ENCODE data around the gene IGSF3.

GRCh38 chr1:116577759-116578314 is 89.7 kb downstream of the IGSF3 start:
- no peak for TF ChIP-seq ZNF230 (CRISPR knock-in tag; IDR thresholded peaks at IDR 0.05)
- TF ChIP-seq ZBTB2 (CRISPR knock-in tag; IDR thresholded peaks at IDR 0.05; ENCODE audit: low read depth): no peak
- no peak for TF ChIP-seq POLR2AphosphoS5 (IDR thresholded peaks at IDR 0.05; ENCODE audit: low read depth, low read length)
- TF ChIP-seq POLR2A (IDR thresholded peaks at IDR 0.05; ENCODE audit: insufficient read depth in 1 of 2, low read depth in 2 of 2, low read length in 2 of 2): no peak
- no peak for TF ChIP-seq POLR2AphosphoS2 (IDR thresholded peaks at IDR 0.05; ENCODE audit: low read depth, low read length)
- TF ChIP-seq ZNF431 (CRISPR knock-in tag; IDR thresholded peaks at IDR 0.05; ENCODE audit: borderline replicate concordance, low read depth): no peak
- TF ChIP-seq HOMEZ (CRISPR knock-in tag; IDR thresholded peaks at IDR 0.05; ENCODE audit: low read depth): no peak
- no peak for TF ChIP-seq ETV6 (CRISPR knock-in tag; conservative IDR thresholded peaks at IDR 0.05)
- no peak for TF ChIP-seq ZNF318 (CRISPR knock-in tag; IDR thresholded peaks at IDR 0.05)
- TF ChIP-seq RELA (CRISPR knock-in tag; IDR thresholded peaks at IDR 0.05): no peak
- no peak for TF ChIP-seq ZNF34 (CRISPR knock-in tag; IDR thresholded peaks at IDR 0.05; ENCODE audit: borderline replicate concordance)
- TF ChIP-seq ZKSCAN8 (CRISPR knock-in tag; IDR thresholded peaks at IDR 0.05; ENCODE audit: borderline replicate concordance): no peak
